T-helper 17 cell (primary cell): ENCODE measurements around the gene MED29. TPM values are rescaled to one million over a fixed set of nuclear protein-coding genes. Genes with fewer than 3 reads are reported as not detected.

Experiments used
- ATAC-seq: fragments of 150-1000 bp; cut with Tn5 transposase; 2 replicates; pipeline ENCODE4 v1.10.0; 2021; ENCODE audit warnings: mild to moderate bottlenecking, moderate library complexity
- DNase-seq, 3 donors: peaks; one replicate each; pipeline versions ENCODE4 v3.0.0 to v3.0.0-alpha.2; 2020 to 2021
- H3K9me3 ChIP-seq: one replicate; pipeline ENCODE4 v1.7.0; 2013; ENCODE audit warnings: low read length, mild to moderate bottlenecking; ENCODE audit not compliant: control insufficient read depth, poor library complexity, severe bottlenecking
- H3K27ac Mint-ChIP-seq: one replicate; pipeline ENCODE4 v1.8.0; 2022; ENCODE audit warnings: mild to moderate bottlenecking, moderate library complexity, mixed read lengths
- H3K27me3 Mint-ChIP-seq: one replicate; pipeline ENCODE4 v1.8.0; 2022; ENCODE audit warnings: mixed read lengths
- H3K36me3 Mint-ChIP-seq: one replicate; pipeline ENCODE4 v1.8.0; 2022; ENCODE audit warnings: low read depth, mixed read lengths
- H3K4me1 Mint-ChIP-seq: one replicate; pipeline ENCODE4 v1.8.0; 2022; ENCODE audit warnings: mild to moderate bottlenecking, mixed read lengths
- H3K4me3 Mint-ChIP-seq: one replicate; pipeline ENCODE4 v1.8.0; 2022; ENCODE audit warnings: mild to moderate bottlenecking, moderate library complexity, mixed read lengths
- total RNA-seq, 4 donors: library from RNA in 2 of 4; stranded (reverse) in 2 of 4; gene quantifications; one replicate each; pipeline ENCODE4 v1.2.3 and lab custom pipeline; 2022 to 2026

The MED29 gene
- total RNA-seq, 2 donors from 2014 or later = 43.4 to 43.6 TPM

DNA sequence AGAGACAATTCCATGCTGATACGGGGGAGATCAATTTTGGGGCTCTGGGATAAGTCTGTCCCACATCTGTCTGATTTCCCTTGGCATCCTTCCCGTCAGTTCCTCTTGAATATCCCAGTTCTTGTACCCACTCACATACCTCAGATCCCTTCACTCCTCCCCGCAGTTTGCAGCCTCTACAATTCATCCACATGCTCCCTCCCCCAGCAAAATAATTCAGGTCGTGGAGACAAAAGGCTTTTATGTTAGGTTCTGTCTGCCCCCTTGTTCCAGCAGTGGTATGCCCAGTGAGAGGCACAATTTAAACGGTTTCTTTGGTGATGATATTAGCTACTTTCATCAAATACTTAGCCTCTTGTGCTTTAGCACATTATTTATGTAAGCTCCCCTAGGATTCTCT, 35.0 kb downstream of the MED29 start:
- H3K9me3 ChIP-seq = no peaks in the 10 kb centered on the region
- H3K4me3 Mint-ChIP-seq = no peak overlapping the region
- H3K4me1 Mint-ChIP-seq = peaks cover 19% of the 10 kb centered on the region
- ATAC-seq (no peak), DNase-seq (no peak)
- peak overlapping the region; percentile 85 for H3K27ac Mint-ChIP-seq
- no peaks in the 10 kb centered on the region for H3K27me3 Mint-ChIP-seq
- peaks cover 3% of the 10 kb centered on the region for H3K36me3 Mint-ChIP-seq

DNA sequence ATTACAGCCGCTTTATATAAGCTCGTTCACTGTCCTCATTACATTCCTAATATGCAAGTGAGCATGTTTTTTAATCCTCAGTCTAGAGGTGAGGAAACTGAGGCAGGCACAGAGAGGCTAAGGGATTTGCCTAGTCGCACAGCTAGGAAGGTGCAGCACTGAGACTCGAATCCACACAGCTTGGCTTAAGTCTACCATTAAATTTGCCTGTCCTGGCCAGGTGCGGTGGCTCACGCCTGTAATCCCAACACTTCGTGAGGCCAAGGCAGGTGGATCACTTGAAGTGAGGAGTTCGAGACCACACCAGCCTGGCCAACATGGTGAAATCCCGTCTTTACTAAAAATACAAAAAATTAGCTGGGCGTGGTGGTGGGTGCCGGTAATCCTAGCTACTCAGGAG, 36.5 kb downstream of the MED29 start:
- H3K4me1 Mint-ChIP-seq = peaks cover 23% of the 10 kb centered on the region
- peak overlapping the region; percentile 85 for H3K27ac Mint-ChIP-seq

DNA sequence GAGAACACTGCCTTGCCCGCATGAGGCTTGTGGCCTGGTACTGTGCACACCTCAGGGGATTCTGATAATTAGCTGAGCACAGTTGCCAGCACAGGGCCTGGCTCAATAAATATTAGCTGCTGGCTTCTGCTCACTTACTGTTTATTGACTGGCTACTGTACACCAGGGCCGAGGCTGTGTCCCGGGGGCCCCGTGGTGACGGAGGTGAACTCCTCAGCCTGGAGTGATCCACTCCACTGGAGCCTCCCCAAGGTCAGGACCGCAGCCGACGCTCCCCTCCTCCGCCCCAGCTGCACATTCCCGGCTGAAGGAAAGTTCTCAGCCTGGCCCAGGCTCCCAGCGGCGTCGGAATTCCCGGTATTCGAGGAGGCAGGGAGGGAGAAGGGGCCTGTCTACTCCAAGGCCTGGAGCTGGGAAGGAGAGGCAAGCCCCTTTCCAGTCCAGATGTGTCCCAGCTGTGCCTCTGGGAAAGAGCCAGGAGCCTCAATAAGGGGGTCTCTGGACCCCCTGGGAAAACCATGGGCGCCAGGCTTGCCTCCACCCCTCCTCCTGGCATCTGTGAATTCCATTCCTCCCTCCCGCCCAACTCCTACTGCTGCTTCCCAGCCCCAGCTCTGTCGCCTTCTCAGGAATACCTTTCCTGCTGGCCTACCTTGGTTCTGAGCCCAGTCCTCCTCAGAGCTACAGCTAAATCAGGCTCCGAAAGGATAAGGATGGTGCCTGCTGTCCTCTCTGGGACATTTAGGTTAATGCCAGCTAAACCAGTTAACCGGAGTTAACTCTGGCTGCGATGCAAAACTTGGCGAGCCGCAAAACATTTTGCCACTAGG, 37.3 kb downstream of the MED29 start:
- Mint-ChIP-seq H3K4me1 (peaks cover 26% of the 10 kb centered on the region), H3K4me3 (no peak overlapping the region), H3K27ac (peak overlapping the region; percentile 80), H3K27me3 (no peaks in the 10 kb centered on the region), H3K36me3 (peaks cover 6% of the 10 kb centered on the region)
- H3K9me3 ChIP-seq = no peaks in the 10 kb centered on the region
- no peak for DNase-seq
- no peak for ATAC-seq

More for the DNA sequence above, 36.5 kb downstream of the MED29 start:
- H3K27me3 Mint-ChIP-seq = no peaks in the 10 kb centered on the region
- DNase-seq (no peak), ATAC-seq (no peak)
- no peak overlapping the region for H3K4me3 Mint-ChIP-seq
- no peaks in the 10 kb centered on the region for H3K9me3 ChIP-seq
- H3K36me3 Mint-ChIP-seq = peaks cover 3% of the 10 kb centered on the region

DNA sequence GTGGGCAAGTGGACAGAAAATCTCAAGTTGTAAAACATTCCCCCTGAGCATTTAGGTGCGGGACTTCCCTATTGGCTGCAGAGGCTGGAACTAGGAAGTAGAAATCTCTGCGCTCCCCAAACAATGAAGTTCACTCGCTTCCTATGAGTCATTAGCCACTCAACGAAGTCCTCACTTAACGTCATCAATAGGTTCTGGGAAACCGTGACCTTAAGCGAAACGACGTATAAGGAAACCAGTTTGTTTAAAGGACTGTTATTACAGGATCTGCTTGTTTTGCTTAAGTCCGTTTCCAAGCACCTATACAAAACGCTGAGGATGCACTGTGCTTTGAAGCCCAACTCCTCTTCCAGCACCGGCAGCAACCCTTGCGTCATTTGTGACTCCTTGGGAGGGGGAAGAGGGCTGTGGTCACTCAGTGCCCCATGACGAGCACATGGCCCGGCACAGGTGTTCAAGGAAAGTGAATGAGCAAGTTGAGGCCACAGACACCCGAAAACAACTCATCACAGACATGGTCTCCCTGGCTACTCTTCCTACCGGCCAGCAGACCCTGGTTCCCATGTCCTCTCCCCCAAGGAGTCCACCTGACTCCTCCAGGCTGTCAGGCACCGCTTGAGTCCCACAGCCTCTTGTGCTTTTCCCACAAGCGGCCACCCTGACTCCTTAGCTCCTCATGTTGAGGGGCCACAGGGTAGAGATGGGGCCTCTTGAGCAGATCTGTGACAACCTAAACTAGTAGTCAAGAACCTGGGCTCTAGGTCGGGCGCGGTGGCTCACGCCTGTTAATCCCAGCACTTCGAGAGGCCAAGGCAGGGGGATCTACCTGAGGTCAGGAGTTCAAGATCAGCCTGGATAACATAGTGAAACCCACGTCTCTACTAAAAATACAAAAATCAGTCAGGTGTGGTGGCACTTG, 39.8 kb downstream of the MED29 start:
- peak; percentile 78 for ATAC-seq
- no peaks in the 10 kb centered on the region for H3K9me3 ChIP-seq
- peaks cover 11% of the 10 kb centered on the region for H3K36me3 Mint-ChIP-seq

DNA sequence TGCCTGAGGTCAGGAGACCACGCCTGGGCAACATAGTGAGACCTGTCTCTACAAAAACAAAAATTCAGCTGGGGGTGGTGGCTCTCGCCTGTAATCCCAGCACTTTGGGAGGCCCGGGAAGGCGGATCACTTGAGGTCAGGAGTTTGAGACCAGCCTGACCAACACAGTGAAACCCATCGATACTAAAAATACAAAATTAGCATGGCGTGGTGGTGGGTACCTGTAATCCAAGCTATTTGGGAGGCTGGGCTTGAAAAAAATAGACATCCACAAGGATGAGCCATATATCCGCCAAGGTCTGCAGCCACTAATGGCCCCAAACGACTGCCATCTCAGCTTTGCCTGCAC, 41.5 kb downstream of the MED29 start:
- peak overlapping the region; percentile 100 for H3K27ac Mint-ChIP-seq
- H3K27me3 Mint-ChIP-seq = no peaks in the 10 kb centered on the region

More for the DNA sequence above, 39.8 kb downstream of the MED29 start:
- peaks cover 37% of the 10 kb centered on the region for H3K4me1 Mint-ChIP-seq
- peak; percentile 48 to 75 (median 70) for DNase-seq
- no peaks in the 10 kb centered on the region for H3K27me3 Mint-ChIP-seq
- H3K4me3 Mint-ChIP-seq = peak overlapping the region; percentile 78
- H3K27ac Mint-ChIP-seq = peak overlapping the region; percentile 100

DNA sequence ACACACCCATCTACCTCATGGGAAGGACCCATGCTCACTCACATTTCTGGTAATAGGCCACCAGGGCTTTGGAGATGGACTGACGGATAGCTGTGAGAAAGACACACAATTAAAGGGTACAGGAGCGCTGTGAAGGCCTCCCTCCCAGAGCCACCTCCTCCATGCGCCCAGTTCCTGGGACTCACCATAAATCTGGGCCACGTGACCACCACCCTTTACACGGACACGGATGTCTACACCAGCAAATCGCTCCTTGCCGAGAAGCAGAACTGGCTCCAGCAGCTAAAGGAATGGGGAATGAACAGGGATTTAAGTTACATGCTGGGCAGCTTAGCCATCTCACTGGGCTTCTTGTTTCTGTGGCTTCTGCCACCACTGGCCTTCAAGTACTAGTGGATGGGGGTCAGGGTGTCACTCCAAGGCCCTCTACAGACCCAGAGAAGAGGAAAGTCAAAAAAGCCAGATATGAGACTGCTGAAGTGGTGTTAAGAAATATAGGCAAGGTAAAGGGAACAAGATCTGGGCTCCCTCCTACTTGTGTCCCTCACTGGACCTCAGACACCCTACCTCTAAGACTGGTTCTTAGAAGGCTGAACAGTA, 42.4 kb downstream of the MED29 start:
- H3K27me3 Mint-ChIP-seq = no peaks in the 10 kb centered on the region
- H3K4me1 Mint-ChIP-seq = peaks cover 40% of the 10 kb centered on the region
- H3K4me3 Mint-ChIP-seq = peak overlapping the region; percentile 100
- DNase-seq (no peak), ATAC-seq (no peak)
- peaks cover 8% of the 10 kb centered on the region for H3K36me3 Mint-ChIP-seq
- peak overlapping the region; percentile 100 for H3K27ac Mint-ChIP-seq
- H3K9me3 ChIP-seq = no peaks in the 10 kb centered on the region

More for the DNA sequence above, 41.5 kb downstream of the MED29 start:
- no peaks in the 10 kb centered on the region for H3K9me3 ChIP-seq
- H3K4me3 Mint-ChIP-seq = peak overlapping the region; percentile 100
- H3K36me3 Mint-ChIP-seq = peaks cover 8% of the 10 kb centered on the region
- DNase-seq (no peak), ATAC-seq (no peak)
- peaks cover 40% of the 10 kb centered on the region for H3K4me1 Mint-ChIP-seq

DNA sequence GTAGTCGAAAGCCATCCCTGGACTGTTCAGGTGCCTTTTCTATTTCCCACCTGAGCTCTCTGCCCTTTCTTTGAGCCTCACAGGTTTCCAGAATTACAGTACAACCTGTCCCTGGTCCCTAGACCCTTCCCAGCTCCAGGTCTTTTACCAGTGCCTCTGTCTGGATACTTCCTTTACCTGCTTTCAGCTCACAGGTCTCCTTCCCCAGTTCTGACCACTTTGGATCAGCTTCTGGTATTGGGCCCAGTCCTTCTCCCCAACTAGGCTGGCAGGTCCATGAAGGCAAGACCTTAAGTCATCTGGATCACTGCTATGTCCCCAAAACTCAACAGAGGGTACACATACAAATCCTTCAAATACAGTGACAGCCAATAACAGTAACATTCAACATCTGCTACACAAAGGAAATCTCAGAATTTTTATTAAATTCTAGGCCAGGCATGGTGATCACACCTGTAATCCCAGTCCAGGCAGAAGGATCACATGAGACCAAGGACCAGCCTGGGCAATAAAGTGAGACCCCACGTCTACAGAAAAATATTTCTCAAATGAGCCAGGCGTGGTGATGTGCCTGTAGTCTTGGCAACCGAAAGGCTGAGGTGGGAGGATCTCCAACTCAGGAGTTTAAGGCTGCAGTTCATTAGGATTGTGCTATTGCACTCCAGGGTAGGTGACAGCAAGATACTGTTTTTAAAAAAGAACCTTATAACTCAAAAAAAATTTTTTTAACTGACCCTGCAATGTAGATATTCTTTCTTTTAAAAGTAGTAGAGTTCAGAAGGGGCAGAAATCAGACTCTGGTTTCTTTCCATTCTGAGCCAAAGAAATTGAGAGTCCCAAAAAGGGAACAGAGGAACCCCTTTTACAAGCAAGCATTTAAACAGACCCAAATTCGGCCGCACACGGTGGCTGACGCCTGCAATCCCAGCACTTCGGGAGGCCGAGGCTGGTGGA, 43.2 kb downstream of the MED29 start:
- ATAC-seq (no peak), DNase-seq (no peak)
- H3K36me3 Mint-ChIP-seq = peaks cover 8% of the 10 kb centered on the region
- H3K27me3 Mint-ChIP-seq = no peaks in the 10 kb centered on the region
- no peaks in the 10 kb centered on the region for H3K9me3 ChIP-seq
- H3K27ac Mint-ChIP-seq = peak overlapping the region; percentile 100
- H3K4me1 Mint-ChIP-seq = peaks cover 40% of the 10 kb centered on the region
- H3K4me3 Mint-ChIP-seq = peak overlapping the region; percentile 100

DNA sequence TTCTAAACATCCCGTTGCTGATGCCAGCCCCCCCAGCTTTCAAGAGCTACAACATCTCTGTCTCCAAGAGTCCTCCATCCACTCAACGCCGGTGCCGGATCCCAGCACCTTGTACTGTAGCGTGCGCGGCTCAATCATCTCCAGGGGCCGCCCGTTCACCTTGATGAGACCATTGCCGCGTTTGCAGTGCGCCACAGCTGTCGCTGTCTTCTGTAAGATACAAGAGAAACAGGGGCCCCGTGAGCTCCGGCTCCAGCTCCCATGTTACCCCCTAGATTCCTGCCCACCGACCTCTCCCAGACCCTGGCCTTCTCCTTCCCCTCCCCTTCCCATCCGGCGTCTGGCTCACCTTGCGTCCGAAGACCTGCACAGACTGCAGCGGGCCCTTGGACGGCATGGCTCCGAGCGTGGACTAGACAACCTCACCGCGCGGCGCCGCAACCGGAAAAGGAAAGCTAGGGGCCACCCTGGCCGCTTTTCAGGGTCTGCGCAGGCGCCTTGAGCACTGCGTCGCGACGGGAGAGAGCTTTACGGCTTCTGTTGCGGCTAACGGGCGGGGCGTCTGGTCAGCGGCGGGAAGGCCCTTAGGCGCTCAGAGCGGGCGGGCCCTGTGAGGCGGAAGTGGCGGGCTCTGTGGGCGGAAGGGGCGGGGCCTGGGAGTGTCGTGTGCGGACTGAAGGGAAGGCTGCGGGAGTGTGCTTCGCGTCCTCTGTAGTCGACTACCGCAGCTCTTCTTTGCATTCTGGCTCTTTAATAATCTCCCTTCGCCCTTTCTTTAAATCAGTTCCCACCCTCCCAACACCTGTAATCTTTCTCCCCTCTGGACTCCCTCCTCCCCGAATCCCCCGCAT, 44.5 kb downstream of the MED29 start, which contains the start of gene RPS16:
TSS of gene RPS16 (minus strand) at position 451 of the 851 bp plus-strand sequence. CDS start at position 397, 54 bp downstream.
- peak within 1 kb of the TSS; percentile 100 for H3K27ac Mint-ChIP-seq
- ATAC-seq (peak; percentile 88), DNase-seq (peak; percentile 98 to 99 (median 98))
- H3K9me3 ChIP-seq = no peaks in the 10 kb centered on the region
- H3K4me3 Mint-ChIP-seq = peak within 1 kb of the TSS; percentile 100
- peaks cover 36% of the 10 kb centered on the region for H3K4me1 Mint-ChIP-seq
- no peaks in the 10 kb centered on the region for H3K27me3 Mint-ChIP-seq
- H3K36me3 Mint-ChIP-seq = peaks cover 8% of the 10 kb centered on the region

DNA sequence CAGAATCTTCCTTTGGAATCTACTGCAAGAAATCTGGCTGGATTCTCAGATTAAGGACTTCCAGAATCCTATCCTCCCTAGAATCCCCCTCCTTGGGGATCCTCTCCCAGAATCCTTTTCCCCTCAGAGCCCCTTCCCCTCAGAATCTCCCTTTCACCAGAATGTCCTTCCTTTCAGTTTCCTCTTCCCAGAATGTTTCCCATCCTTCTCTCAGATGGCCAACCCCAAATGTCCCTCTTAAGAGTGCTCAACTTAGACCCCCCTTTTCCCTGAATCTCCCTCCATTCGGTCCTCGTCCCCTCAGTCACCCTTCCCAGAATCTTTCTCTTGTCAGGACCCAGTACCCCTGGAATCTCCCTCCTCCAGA, 45.2 kb downstream of the MED29 start:
- H3K4me1 Mint-ChIP-seq = peaks cover 31% of the 10 kb centered on the region
- H3K27ac Mint-ChIP-seq = peak overlapping the region; percentile 100
- no peaks in the 10 kb centered on the region for H3K27me3 Mint-ChIP-seq
- H3K4me3 Mint-ChIP-seq = peak overlapping the region; percentile 100
- peaks cover 8% of the 10 kb centered on the region for H3K36me3 Mint-ChIP-seq
- no peak for DNase-seq
- H3K9me3 ChIP-seq = no peaks in the 10 kb centered on the region
- no peak for ATAC-seq

DNA sequence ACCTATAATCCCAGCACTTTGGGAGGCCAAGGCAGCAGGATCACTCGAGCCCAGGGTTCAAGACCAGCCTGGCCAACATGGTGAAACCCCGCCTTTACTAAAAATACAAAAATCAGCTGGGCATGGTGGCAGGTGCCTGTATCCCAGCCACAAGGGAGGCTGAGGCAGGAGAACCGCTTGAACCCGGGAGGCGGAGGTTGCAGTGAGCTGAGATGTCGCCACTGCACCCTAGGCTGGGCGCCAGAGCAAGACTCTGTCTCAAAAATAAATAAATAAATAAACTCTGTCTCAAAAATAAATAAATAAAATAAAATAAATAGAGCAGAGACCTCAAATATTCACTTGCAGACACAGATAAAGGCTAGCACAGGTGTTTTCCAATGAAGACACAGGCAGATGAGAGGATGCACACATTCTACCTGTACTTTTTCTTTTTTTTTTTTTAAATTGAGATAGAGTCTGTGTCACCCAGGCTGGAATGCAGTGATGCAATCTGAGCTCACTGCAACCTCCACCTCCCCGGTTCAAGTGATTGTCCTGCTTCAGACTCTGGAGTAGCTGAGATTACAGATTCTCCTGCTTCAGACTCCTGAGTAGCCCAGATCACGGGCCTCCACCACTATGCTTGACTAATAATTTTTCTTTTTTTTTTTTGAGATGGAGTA, 47.2 kb downstream of the MED29 start:
- no peaks in the 10 kb centered on the region for H3K27me3 Mint-ChIP-seq
- peaks cover 29% of the 10 kb centered on the region for H3K4me1 Mint-ChIP-seq
- H3K27ac Mint-ChIP-seq = no peak overlapping the region
- no peak for DNase-seq
- peak overlapping the region; percentile 100 for H3K4me3 Mint-ChIP-seq
- H3K36me3 Mint-ChIP-seq = peaks cover 6% of the 10 kb centered on the region
- H3K9me3 ChIP-seq = no peaks in the 10 kb centered on the region
- ATAC-seq = no peak

DNA sequence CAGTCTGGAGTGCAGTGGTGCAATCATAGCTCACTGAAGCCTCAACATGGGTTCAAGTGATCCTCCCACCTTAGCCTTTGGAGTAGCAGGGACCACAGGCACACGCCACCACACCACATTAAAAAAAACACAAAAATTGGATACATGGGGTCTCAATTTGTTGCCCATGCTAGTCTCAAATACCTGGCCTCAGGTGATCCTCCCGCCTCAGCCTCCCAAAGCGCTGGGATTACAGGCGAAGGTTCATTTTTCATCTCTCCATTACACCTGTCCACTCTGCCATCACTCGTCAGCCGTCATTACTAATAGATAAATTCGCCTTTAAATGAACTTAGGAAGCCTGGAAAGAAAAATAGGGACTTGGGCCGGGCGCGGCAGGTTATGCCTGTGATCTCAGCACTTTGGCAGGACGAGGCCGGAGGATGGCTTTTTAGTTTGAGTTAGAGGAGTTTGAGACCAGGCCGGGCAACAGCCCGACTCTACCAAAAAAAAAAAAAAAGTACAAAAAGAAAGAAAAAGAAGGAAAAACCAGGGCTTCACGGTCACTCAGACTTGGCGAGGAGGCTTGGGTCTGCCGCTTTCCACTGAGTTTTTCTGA, 53.5 kb downstream of the MED29 start:
- H3K9me3 ChIP-seq = no peaks in the 10 kb centered on the region
- Mint-ChIP-seq H3K4me1 (peaks cover 39% of the 10 kb centered on the region), H3K27me3 (no peaks in the 10 kb centered on the region), H3K36me3 (peaks cover 8% of the 10 kb centered on the region), H3K27ac (peak overlapping the region; percentile 100), H3K4me3 (peak overlapping the region; percentile 99)
- DNase-seq (no peak), ATAC-seq (no peak)
